Mesenteric fat pad (tissue), 1 donor: ENCODE results near the gene INSL3. TPM values are rescaled to one million over a fixed set of nuclear protein-coding genes. Genes with fewer than 3 reads are reported as not detected.
"Not testable (repeated sequence)": the region's sequence is repeated elsewhere in the genome, so short reads cannot be mapped to it uniquely, and the experiment has no call there.

ENCODE experiments used
- DNase-seq: peaks from one replicate; pipeline ENCODE4 v3.0.0-alpha.2; 2020; ENCODE audit warnings: low spot score
- total RNA-seq: library from RNA; stranded (reverse); fragmentation: NEBNext Ultra II Directional; extraction: Animal tissue kit (Norgen Biotek cat#: 25700); gene quantifications from one replicate; pipeline ENCODE4 v1.2.1, GENCODE V29; 2021
- donor health status: DM: yes; HTN: yes; CAD: no.

INSL3 gene
- total RNA-seq, 1 donor from 2014 or later: 0.61 TPM

- no peak for DNase-seq
Measured at GRCh38 chr19:17817668-17818363, 3.5 kb downstream of the INSL3 start.

GRCh38 chr19:17812099-17812498 is 9.2 kb downstream of the INSL3 start:
- no peak for DNase-seq

- DNase-seq: no peak
Measured at GRCh38 chr19:17811681-17812080, 9.6 kb downstream of the INSL3 start.

- no peak for DNase-seq
Measured at GRCh38 chr19:17811103-17811502, 10.2 kb downstream of the INSL3 start.

- no peak for DNase-seq
Measured at GRCh38 chr19:17807731-17808316, 13.5 kb downstream of the INSL3 start.

GRCh38 chr19:17806945-17807344 is 14.4 kb downstream of the INSL3 start:
- DNase-seq: no peak

- DNase-seq: no peak
Measured at GRCh38 chr19:17805427-17805826, 15.9 kb downstream of the INSL3 start.

- no peak for DNase-seq
Measured at GRCh38 chr19:17803264-17803896, 17.9 kb downstream of the INSL3 start.

GRCh38 chr19:17802137-17802858 is 19.0 kb downstream of the INSL3 start:
- no peak for DNase-seq

- DNase-seq: not testable (repeated sequence)
Measured at GRCh38 chr19:17798599-17798998, 22.7 kb downstream of the INSL3 start.

- DNase-seq: no peak
Measured at GRCh38 chr19:17797424-17798201, 23.7 kb downstream of the INSL3 start.

GRCh38 chr19:17796838-17797423 is 24.4 kb downstream of the INSL3 start:
- no peak for DNase-seq

GRCh38 chr19:17796013-17796837 is 25.1 kb downstream of the INSL3 start:
- DNase-seq: no peak

- no peak for DNase-seq
Measured at GRCh38 chr19:17795495-17795856, 25.8 kb downstream of the INSL3 start.

GRCh38 chr19:17794731-17795494 is 26.4 kb downstream of the INSL3 start, which contains the start of gene B3GNT3:
TSS of gene B3GNT3 (plus strand) at chr19:17795138. CDS start at chr19:17807808, 12,670 bp downstream.
- peak; percentile 92 for DNase-seq

GRCh38 chr19:17794412-17794730 is 26.9 kb downstream of the INSL3 start:
- DNase-seq: no peak

- no peak for DNase-seq
Measured at GRCh38 chr19:17790059-17790780, 31.1 kb downstream of the INSL3 start.

- DNase-seq: no peak
Measured at GRCh38 chr19:17788632-17789031, 32.7 kb downstream of the INSL3 start.
